GM21825 (cell line): ENCODE data around the gene MEF2A.

ENCODE experiments used
- ATAC-seq: cut with Tn5 transposase; IDR thresholded peaks from one replicate; pipeline ENCODE4 v1.9.1; 2021; ENCODE audit warnings: mild to moderate bottlenecking, moderate library complexity; ENCODE audit not compliant: unreplicated experiment

Gene MEF2A

DNA sequence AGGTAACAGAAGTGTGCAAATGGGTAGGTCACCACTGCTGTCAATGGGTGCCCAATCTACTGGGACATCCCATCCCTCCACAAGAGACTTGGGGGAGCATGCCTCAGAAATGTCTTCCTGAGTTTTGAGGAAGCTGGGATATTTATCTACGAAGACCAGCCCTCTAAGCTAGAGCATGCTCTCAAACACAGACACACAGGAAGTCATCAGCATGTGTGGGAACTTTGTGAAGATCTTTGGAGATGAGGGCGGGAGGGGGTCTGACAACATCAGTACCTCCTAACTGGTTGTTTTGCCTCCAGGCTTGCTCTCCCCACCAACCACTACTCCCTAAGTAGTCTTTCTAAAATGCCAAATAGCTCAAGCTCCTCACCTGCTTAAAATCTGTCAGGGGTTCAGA is 3.5 kb upstream of the MEF2A start:
- ATAC-seq: no peak

DNA sequence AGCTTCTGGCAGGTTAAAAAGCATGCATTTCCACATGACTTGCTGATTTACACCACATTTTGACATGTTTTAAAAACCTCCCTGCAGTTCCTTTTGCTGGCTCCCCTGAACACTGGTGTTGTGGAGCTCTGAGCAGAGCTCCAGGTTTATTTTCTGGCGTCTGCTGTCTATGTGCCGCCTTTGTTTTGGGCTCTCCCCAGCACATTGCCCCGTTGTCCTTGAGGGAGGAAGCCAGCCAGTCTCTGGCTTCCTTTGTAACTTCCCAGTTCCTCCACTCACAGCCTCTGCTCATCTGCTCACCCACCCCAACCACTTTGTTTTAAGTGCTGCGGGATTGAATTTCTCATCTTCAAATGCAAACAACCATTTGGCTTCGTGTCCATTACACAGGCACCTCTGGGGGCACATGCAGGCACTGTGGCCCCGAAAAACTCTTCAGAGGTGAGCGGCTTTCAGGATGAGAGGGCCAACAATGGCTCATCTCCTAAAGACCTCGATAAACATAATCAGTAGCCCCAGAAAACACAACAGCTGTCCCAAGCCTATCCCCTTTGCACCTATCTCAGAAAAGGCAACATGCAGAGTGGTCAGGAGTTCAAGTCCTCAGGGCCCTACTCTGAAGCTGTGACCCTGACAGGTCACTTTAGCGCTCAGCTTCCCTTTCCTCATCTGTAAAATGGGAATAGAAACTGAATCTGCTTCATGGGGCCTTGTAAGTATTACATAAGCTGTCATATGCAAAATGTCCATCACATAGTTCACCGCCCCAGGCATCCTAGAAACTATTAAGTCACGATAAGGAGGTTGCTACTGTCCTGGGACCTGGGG is 1.3 kb upstream of the MEF2A start:
- peak; percentile 11 for ATAC-seq

DNA sequence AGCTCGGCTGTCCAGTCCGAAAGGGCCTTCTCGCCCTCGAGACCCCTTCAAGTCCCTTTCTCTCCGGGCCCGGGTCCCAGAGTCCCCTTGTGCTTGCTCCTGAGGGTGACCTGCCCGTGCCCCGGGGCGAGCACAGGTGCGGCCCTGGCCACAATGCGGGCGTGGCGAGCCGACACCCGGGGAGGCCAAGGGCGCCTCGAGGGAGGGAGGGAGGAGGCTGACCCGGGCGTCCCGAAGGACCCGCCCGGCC is 810 bp upstream of the MEF2A start:
- no peak for ATAC-seq

DNA sequence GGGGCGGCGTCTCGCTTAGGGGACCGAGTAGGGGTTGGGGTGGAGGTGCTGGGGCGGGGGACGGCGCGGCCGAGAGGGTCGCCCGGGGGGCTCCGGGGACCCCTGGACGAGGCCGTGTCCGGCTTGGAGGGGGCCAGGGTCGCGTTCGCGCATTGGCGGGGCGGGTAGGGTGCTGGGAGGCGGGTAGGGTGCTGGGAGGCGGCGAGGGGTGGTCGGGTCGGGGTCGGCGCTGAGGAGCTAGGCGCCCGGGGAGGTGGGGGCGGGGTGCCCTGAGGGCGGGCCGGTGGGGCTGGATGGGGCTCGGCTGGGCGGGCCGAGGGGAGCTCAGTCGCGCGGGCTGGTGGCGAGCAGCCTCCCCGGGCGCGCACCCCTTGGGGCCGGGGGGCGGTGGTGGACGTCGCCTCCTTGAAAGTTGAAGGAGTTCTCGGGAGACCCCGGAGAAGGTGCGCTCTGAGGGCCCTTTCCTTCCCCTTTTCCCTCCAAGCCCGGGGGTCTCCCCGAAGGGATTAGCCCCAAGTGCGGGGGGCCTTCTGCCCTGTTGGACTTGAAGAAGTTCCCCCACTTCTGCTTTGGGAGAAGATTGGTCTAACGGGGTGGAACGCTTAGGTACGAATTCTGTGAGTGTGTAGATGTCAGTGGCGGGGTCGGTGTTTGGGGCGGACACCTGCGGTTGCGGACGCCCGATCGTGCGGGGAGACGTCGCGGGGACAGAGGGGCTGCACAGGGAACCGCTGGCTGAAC is 543 bp downstream of the MEF2A start:
- peak; percentile 6 for ATAC-seq

DNA sequence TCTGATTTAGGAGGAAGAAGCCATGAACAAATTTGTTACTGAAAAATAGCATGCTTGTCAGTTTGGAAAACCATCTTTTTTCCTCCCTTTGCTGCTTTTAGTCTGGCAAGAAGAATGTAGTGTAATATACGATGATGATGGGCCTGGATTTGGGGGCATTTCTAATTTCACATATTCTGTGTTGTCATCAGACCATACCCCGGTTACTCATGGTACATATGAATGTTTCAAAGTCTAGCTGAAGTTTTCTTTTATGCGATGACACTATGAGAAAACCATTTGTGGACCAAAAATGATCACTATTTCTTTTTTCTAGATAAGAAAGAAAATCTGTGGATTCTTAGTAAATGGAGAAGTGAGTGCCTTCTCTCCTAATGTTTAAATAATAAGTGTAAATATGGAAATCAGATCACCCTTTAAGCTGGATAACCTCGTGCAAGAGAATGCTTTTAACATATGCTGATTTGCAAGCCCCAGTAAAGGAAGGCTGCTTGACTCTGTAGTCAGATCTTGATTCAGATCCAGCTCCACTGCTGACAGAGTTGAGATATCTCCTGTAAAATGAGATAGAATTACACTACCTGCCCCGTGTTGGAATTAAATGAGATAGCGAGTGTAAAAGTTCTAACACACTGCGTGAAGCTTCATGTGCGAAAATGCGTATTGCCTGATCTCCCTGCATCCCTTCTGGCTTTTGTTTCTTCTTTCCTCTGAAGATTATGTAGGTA is 3.0 kb downstream of the MEF2A start:
- ATAC-seq: no peak

DNA sequence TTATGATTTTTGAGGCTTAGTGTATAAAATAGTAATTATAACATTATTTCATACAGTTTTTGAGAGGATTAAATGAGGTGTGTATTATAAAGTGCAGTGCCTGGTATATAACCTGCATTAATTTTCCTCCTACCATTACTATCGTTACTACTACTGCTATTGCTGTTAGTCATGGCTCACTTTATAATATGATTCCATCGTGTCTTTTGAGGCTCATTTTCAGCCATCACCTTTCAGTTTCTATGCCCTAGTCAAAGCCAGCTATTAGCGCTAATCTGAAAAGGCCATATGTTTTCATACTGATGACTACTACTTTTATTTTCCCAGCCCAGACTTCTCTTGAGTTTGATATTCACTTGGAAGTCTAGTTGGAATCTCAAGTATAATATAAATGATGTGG is 5.5 kb downstream of the MEF2A start:
- no peak for ATAC-seq

DNA sequence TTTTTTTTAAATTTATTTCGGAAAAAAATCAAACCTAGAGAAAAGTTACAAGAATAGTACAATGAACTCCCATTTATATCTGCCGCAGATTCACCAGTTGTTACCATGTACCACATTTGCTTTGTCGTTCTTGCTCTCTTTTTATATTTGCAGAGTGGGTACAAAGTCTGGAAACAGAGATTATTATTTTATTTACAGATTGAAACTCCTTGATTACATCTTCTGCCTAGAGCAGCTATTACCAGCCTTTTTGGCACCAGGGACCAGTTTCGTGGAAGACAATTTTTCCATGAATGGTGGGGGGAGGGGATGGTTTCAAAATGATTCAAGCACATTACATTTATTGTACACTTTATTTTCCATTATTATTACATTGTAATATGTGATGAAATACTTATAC is 8.3 kb downstream of the MEF2A start:
- no peak for ATAC-seq

DNA sequence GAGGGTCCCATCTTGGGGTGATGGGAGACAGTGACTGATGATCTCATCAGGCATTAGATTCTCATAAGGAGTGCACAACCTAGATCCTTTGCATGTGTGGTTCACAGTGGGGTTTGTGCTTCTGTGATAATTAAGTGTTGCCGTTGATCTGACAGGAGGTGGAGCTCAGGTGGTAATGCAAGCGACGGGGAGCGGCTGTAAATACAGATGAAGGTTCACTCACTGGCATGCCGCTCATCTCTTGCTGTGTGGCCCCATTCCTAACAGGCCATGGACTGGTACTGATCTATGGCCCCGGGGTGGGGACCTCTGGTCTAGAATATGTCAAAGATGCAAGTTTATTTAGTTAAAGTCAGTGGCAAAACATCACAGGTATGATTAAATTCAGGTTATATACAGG is 8.7 kb downstream of the MEF2A start:
- no peak for ATAC-seq

DNA sequence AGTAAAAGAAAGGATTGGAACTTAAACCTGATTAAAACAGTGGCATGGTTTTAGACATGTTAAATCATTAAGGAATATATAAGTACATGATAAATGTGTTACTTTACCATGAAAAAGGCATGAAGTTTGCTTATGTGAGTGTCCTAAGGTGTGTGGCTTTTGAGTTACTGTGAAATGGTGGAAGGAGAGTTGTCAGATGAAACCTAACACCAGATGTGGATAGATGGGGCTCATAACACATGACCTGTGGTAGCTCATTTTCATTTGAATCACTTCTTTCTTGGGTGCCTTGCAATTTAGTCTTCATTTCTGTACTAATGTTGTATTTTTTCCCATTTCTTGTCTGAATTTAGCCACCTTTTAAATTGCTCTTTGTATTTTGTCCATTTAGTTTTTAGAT is 13.0 kb downstream of the MEF2A start:
- no peak for ATAC-seq

DNA sequence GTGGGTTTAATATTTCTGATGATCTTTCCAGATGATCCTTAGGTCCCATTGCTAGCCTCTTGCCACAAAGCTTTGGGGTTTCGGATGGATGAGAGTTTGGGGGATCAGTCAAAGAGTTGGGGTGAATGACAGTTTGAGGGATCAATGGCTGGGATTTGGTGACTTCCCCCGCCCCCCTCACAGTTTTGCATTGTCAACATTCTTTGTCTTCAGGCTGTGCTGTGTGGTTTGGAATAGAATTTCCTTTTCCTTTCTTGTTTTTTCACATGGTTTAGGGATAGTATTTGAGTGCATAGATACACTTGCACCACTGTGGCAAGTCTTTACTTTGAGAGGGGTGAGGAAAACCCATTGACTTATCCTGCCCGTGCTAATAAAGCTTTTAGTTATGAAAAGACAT is 14.3 kb downstream of the MEF2A start:
- ATAC-seq: no peak

DNA sequence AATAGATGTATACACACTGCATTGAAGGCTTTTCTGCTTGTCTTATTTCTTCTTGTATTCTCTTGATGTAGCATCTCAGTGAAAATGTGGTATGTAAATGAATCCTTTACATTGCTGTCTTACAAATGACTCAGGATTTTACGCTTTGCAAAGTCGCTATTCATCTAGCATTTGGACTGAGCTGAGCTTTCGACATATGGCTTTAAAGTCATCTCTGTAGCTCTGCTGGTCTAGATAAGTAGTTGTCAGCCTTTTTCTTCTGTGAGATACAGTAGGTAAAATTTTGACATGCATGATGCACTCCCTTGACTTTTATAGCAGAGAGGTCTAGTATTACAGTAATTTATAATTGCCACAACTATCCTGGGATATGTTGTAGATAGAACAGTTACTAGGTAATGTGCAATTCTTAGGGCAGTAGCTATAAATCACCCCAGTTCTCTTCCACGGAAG is 16.8 kb downstream of the MEF2A start:
- ATAC-seq: no peak

DNA sequence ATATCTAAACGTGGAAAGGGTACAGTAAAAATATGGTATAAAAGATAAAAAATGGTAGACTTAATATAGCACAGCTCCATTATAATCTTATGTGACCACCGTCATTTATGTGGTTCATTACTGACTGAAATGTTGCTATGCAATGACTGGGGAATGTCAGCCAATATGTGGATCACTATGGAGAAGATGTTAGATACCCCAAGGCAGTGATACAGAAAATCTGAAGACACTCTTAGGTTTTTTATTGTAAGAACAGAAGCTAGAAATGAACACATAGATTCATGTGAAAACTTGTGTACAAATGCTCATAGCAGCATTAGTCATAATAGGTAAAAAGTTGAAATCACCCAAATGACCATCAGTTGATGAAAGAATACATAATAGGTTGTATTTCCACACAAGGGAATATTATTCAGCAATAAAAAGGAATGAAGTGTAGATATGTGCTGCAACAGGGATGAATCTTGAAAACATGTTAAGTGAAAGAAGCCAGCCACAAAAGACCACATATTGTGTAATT is 18.4 kb downstream of the MEF2A start:
- ATAC-seq: no peak

DNA sequence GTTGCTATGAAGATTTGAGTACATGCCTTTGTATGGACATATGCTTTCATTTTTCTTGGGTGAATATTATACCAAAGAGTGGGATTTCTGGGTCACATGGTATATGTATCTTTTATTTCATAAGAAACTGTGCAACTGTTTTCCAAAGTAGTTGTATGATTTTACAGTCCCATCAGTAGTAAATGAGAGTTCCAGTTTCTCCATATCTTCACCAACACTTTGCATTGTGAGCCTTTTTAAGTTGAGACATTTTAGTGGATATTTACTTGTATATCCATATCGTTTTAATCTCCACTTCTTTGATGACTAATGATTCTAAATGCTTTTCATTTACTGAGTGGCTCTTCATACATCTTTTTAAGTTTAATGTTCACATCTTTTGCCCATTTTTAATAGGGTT is 20.3 kb downstream of the MEF2A start:
- no peak for ATAC-seq

DNA sequence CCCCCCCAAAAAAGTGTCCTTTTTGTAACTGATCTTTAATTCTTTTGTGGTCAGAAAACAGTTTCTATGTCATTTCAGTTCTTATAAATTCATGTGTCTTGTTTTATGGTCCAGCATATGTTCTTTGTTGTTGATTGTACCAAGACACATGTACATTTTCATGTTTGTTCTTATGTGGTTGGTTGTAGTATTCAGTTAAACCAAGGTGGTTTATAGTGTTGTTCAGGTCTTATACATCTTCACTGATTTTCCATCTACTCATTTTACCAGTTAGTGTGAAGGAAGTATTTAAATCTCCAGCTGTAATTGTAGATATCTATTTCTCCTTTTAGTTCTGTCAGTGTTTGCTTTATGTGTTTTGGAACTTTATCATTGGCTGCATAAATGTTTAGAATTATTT is 24.0 kb downstream of the MEF2A start:
- no peak for ATAC-seq

DNA sequence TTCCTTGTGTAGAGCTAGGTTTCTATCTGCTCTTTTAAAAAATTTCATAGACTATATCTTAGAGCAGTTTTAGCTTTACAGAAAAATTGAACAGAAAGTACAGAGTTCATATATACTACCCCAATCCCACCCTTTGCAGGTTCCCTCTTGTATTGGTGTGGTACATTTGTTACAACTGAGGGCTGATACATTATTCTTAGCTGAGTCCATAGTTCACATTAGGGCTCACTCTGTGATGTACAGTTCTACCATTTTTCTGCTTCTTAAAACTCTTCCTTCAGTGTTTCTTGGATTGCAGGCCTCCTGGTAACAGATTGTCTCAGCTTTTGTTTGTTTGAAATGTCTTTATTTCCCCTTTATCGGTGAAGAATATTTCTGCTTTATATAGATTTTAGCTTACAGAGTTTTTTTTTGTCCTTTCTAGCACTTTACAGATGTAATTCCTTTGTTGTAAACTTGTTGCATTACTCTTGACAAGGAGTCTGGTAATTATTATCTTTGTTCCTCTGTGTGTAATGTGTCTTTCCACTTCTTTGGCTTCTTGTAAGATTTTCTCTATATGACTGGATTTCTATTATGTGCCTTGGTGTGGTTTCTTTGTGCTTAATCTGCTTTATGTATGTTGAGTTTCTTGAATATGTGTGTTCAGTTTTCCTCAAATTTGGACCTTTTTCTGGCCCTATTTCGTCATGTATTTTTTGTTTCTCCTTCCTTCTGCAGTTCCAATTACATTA is 25.3 kb downstream of the MEF2A start:
- peak; percentile 51 for ATAC-seq

DNA sequence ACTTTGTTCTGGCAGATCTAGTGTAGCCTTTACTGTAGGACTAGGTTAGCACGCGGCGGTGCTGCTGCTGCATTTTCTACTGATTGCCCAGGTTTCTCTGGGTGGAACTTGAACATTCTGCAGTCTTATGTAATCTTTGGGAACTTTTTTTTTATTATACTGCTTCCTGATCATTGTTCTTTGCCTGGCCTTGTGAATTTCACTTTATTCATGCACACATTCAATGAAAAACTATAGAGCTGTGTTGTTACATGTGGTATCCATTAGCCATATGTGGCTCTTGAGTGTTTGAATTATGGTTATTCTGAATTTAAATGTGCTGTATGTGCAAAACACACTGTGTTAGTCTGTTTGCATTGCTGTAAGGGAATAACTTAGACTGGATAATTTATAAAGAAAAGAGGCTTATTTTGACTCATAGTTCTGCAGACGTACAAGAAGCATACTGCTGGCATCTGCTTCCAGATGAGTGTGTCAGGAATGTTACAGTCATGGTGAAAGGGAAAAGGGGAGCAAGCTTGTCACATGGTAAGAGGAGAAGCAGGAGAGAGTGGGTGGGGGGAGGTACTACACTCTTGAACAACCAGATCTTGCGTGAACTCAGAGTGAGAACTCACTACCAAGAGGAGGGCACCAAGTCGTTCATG is 26.5 kb downstream of the MEF2A start:
- ATAC-seq: no peak

DNA sequence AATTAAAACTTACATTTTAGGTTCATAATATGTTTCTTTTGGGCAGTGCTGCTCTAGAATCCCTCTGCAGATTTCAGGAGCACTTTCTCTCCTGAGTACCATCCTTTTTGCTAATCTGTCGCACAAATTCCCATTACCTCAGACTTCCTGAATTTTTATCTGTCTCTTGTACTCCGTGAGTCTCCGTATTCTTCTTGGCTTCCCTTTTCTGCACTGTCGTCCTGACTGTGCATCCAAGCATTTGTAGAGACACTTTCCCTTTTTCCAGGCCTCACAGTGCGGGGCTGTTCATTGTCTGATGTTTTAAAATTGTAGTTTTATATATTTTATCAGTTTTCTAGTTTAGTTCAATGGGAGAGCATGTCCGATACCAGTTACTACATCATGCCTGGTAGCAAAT is 27.3 kb downstream of the MEF2A start:
- ATAC-seq: no peak

DNA sequence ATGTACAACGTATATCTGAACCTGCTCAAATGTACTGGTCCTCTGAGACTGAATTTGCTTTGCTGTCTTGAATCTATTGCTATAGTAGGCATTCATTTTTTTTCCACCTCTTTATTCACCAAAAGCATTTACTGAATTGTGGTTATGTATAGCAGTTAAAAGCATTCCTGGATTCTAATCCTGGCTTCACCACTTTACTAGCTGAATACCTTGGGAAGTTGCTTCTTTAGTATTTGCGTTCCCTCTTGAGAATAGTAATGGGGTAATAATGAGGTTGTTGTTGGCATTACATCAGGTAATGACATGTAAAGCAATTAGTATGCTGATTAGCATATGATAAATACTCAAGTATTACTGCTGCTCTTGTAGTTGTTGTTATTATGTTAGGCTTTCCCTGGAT is 29.1 kb downstream of the MEF2A start:
- no peak for ATAC-seq

DNA sequence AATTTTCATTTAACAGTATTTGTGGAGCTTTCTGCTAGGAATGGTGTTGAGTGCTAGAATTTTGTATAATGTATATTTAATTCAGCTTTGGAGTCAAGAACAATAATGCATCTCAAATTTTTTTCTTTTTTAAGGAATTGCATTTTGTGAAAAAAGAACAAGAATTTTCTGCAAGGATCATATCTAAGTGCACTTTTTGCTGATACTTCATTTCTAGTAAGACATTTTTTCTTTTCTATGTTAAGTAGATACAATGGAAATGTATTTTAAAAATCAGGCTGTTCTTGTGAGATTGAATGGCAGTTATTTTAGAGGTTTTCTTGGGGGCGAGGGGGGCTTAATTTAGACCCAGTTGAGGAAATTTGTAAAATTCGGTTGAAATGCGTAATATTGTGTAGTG is 32.5 kb downstream of the MEF2A start:
- no peak for ATAC-seq

DNA sequence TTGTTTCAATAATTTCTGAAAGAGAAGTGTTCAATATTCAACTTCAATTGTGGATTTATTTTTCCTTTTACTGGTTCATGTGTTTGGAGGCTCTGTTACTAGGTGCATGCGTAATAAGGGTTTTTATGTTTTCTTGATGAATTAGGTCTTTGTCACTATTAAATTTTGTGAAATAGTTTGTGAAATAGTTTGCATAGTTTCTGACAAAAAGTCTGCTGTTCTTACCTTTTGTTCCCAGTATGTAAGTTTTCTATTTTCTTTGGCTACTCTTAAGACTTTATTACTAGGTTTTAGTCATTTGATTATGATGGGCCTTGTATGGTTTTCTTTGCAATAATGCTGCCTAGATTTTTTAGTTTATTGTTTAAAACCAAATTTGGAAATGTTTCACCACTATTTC is 38.0 kb downstream of the MEF2A start:
- no peak for ATAC-seq

DNA sequence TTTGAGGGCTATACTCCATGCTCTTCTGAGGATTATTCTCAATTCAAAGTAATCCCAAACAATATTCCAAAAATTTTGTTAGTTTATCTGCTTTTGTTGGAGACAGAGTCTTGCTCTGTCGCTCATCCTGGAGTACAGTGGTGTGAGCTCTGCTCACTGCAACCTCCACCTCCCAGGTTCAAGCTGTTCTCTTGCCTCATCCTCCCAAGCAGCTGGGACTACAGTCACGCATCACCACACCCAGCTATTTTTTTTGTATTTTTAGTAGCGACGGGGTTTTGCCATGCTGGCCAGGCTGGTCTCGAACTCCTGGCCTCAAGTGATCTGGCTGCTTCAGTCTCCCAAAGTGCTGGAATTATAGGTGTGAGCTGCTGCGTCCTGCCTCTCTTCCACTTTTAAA is 39.1 kb downstream of the MEF2A start:
- ATAC-seq: no peak
